Neuron (in vitro differentiated cells): ENCODE data around the gene SH3BP5L.
A peak's percentile ranks its signal among the peaks of the same experiment; 100 is the strongest.

Experiments
- H2AFZ ChIP-seq: one replicate; pipeline ENCODE4 v1.6.1; 2013; ENCODE audit warnings: low read depth, mild to moderate bottlenecking, inconsistent platforms, low read length, moderate library complexity
- H3K27me3 ChIP-seq: one replicate; pipeline ENCODE4 v1.6.1; 2013; ENCODE audit warnings: low read length; ENCODE audit not compliant: insufficient read depth
- H3K36me3 ChIP-seq: one replicate; pipeline ENCODE4 v1.6.1; 2013; ENCODE audit warnings: low read length; ENCODE audit not compliant: insufficient read depth
- H3K4me1 ChIP-seq: one replicate; pipeline ENCODE4 v1.6.1; 2013; ENCODE audit warnings: low read length; ENCODE audit not compliant: insufficient read depth
- H3K4me3 ChIP-seq: 2 replicates; pipeline ENCODE4 v1.5.1; 2013; ENCODE audit warnings: mild to moderate bottlenecking, low read length, moderate library complexity
- H3K9me3 ChIP-seq: one replicate; pipeline ENCODE4 v1.6.1; 2013; ENCODE audit warnings: low read length

Gene SH3BP5L

DNA sequence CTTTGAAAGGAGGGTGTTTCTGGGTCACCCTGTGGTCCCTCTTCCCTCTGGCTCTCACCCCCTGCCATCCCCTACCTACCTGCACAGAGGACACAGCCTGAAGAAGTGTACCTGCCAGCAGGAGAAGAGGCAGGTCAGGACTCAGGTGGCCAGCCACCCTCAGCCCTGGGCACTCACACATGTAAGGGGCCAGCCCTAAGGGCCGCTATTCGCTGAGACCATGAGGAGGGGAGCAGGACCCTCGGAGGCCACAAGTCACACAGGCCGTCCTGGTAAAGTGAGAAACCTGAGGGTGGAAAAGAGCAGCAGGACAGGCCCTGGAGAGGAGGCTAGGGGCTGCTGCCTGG lies 32.0 kb upstream of the SH3BP5L start:
- peaks cover 17% of the 10 kb centered on the region for H3K4me1 ChIP-seq
- no peaks in the 10 kb centered on the region for H3K9me3 ChIP-seq
- H3K27me3 ChIP-seq = peaks cover 10% of the 10 kb centered on the region
- no peak overlapping the region for H2AFZ ChIP-seq
- H3K36me3 ChIP-seq = peaks cover 26% of the 10 kb centered on the region
- peak overlapping the region; percentile 81 for H3K4me3 ChIP-seq

- H3K4me3 ChIP-seq = no peak overlapping the region
- peaks cover 26% of the 10 kb centered on the region for H3K36me3 ChIP-seq
- H3K4me1 ChIP-seq = peaks cover 16% of the 10 kb centered on the region
Observed at GRCh38 chr1:248857201-248857600, 31.5 kb upstream of the SH3BP5L start.

GRCh38 chr1:248856176-248856575 lies 30.5 kb upstream of the SH3BP5L start:
- Histone ChIP-seq H3K9me3 (no peaks in the 10 kb centered on the region), H3K36me3 (peaks cover 29% of the 10 kb centered on the region), H2AFZ (no peak overlapping the region), H3K4me3 (no peak overlapping the region), H3K27me3 (no peaks in the 10 kb centered on the region), H3K4me1 (peaks cover 16% of the 10 kb centered on the region)

More at GRCh38 chr1:248857201-248857600, 31.5 kb upstream of the SH3BP5L start:
- H2AFZ ChIP-seq = no peak overlapping the region
- H3K9me3 ChIP-seq = no peaks in the 10 kb centered on the region
- peaks cover 5% of the 10 kb centered on the region for H3K27me3 ChIP-seq

DNA sequence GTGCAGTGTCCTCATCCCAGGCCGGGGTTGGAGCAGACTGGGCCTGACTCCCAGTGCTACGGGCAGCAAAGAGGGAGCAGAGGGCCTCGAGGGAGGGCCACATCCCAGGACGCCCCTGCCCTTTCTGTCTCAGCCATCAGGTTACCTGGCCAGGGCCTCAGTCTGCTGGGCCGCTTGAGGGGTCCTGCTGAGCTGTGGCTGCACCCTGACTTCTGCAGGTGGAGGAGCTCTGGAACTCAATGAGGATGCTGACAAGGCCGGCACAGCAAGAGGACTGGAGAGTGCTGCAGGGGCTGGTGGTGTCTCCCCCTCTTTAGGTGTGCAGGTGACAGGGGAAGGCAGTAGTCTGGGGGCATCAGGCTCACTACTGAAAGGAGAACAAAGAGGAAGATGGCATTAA lies 29.9 kb upstream of the SH3BP5L start:
- H3K36me3 ChIP-seq = peaks cover 32% of the 10 kb centered on the region
- H3K9me3 ChIP-seq = no peaks in the 10 kb centered on the region
- H3K4me3 ChIP-seq = no peak overlapping the region

DNA sequence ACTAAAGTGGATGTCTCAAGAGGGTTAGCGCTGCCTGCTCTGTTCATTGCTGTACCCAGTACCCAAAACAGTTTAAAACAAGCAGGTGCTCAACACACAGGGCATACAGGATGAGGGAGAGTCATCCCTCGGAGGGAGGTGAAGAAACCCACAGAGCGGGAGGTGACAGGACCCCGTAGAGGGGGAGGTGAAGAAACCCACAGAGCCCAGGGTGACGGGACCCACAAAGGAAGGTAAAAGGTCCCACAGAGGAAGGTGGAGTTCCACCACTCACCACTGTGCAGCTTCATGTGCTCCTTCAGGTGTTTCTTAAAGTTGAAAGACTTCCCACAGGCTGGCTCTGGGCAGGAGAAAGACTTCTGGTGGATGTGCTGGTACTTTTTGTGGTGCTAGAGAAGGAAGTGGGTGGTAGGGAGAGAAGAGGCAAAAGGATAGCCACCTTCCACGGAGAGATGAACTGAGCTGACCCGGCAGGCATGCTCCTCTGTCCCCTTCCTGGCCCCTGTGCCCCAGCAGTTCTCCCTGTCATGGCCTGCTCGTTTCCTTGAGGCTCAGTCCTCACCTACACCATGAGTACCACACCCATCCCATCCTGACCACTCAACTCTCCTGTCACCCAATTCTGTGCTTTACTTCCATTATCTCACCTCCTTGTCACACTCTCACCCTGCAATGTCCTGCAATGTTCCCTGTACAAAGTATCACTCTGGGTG lies 28.1 kb upstream of the SH3BP5L start:
- H3K27me3 ChIP-seq = no peaks in the 10 kb centered on the region
- no peaks in the 10 kb centered on the region for H3K9me3 ChIP-seq
- no peak overlapping the region for H2AFZ ChIP-seq
- peaks cover 48% of the 10 kb centered on the region for H3K36me3 ChIP-seq
- peaks cover 10% of the 10 kb centered on the region for H3K4me1 ChIP-seq
- H3K4me3 ChIP-seq = no peak overlapping the region

More for the DNA sequence above, 29.9 kb upstream of the SH3BP5L start:
- no peak overlapping the region for H2AFZ ChIP-seq
- H3K27me3 ChIP-seq = no peaks in the 10 kb centered on the region
- peaks cover 16% of the 10 kb centered on the region for H3K4me1 ChIP-seq

GRCh38 chr1:248852481-248853405 lies 27.0 kb upstream of the SH3BP5L start:
- Histone ChIP-seq H3K36me3 (peaks cover 59% of the 10 kb centered on the region), H3K4me3 (no peak overlapping the region), H3K27me3 (no peaks in the 10 kb centered on the region), H3K9me3 (no peaks in the 10 kb centered on the region), H3K4me1 (peaks cover 2% of the 10 kb centered on the region), H2AFZ (no peak overlapping the region)

- peaks cover 72% of the 10 kb centered on the region for H3K36me3 ChIP-seq
Observed at GRCh38 chr1:248851390-248851789, 25.7 kb upstream of the SH3BP5L start.

DNA sequence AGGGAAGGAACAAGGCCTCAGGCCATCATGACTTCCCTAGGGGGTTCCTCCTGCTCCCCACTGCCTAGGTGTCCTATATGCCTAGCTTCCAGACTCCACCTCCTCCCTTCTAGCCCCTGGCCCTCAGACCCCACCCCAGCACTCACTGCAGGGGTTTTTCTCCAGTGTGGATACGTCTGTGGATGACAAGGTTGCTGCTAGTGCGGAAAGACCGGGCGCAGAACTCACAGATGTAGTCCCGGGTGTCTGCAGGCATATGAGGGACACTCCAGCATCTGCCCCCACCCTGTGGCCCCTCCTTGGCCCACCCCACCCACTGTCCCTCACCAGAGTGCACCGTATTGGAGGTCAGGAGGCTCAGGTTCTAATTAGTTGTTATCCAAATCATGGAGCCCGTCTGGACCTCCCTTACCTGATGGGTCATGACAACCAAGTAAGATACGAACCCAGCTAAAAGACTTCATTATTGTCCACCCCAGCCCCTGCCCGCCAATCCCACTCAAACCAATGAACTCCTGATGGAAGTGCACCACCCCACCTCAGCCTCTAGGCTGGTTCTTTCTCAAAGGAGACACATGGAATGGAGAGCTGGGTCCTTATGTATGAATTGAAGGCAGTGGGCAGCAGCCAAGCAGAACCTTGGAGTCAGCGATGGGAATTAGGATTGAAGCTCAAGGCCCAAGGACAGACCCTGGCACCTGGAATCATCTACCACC lies 25.0 kb upstream of the SH3BP5L start:
- H3K36me3 ChIP-seq = peaks cover 79% of the 10 kb centered on the region
- H2AFZ ChIP-seq = no peak overlapping the region
- H3K4me3 ChIP-seq = no peak overlapping the region
- H3K9me3 ChIP-seq = no peaks in the 10 kb centered on the region
- no peaks in the 10 kb centered on the region for H3K4me1 ChIP-seq
- no peaks in the 10 kb centered on the region for H3K27me3 ChIP-seq

More at GRCh38 chr1:248851390-248851789, 25.7 kb upstream of the SH3BP5L start:
- Histone ChIP-seq H3K4me1 (no peaks in the 10 kb centered on the region), H2AFZ (no peak overlapping the region), H3K4me3 (no peak overlapping the region), H3K27me3 (no peaks in the 10 kb centered on the region), H3K9me3 (no peaks in the 10 kb centered on the region)

DNA sequence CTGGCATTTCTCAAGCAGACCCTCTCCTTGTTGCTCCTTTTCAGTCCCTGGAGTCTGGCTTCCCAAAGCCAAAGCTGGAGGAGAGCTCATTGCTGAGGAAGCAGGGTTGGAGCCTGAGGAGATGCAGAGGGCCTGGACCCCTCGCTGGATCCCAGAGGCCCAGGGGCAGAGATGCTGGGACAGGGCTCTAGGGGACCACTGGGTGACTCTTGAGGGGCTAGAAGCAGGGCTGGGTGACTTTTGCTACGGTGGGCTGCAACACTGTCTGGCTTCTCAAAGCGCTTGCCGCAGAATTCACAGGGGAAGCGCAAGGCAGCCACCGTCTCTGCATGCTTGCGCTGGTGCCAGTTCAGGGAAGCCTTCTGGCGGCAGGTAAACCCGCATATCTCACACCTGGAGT lies 24.4 kb upstream of the SH3BP5L start:
- Histone ChIP-seq H3K9me3 (no peaks in the 10 kb centered on the region), H3K4me3 (no peak overlapping the region), H3K36me3 (peaks cover 79% of the 10 kb centered on the region), H3K27me3 (no peaks in the 10 kb centered on the region), H2AFZ (no peak overlapping the region), H3K4me1 (no peaks in the 10 kb centered on the region)

- peaks cover 78% of the 10 kb centered on the region for H3K36me3 ChIP-seq
- H3K27me3 ChIP-seq = no peaks in the 10 kb centered on the region
Observed at GRCh38 chr1:248849637-248850036, 23.9 kb upstream of the SH3BP5L start.

DNA sequence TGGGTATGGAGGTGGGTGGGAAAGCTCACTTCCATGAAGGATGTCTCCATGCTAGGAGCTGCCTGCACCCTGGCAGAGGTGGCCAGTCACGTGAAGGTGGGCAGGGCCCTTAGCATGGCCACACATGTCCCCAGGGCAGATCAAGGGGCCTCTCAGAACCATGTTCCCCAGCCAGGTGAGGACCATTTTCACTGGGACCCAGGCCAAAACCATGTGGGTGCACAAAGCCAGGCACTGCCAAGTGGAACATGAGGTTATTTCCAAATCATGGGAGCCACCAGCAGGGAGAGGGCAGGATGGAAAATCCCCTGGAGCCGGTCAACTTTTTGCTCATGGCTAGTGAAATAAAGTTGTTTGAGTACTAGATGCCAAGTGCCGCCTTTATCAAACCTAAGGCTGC lies 23.4 kb upstream of the SH3BP5L start:
- Histone ChIP-seq H3K27me3 (no peaks in the 10 kb centered on the region), H2AFZ (no peak overlapping the region), H3K36me3 (peaks cover 79% of the 10 kb centered on the region), H3K4me3 (no peak overlapping the region), H3K4me1 (no peaks in the 10 kb centered on the region), H3K9me3 (no peaks in the 10 kb centered on the region)

More at GRCh38 chr1:248849637-248850036, 23.9 kb upstream of the SH3BP5L start:
- no peak overlapping the region for H2AFZ ChIP-seq
- H3K4me3 ChIP-seq = no peak overlapping the region
- H3K4me1 ChIP-seq = no peaks in the 10 kb centered on the region
- no peaks in the 10 kb centered on the region for H3K9me3 ChIP-seq

GRCh38 chr1:248848602-248849001 lies 22.9 kb upstream of the SH3BP5L start:
- Histone ChIP-seq H3K36me3 (peaks cover 74% of the 10 kb centered on the region), H3K4me3 (no peak overlapping the region), H3K4me1 (no peaks in the 10 kb centered on the region), H3K27me3 (no peaks in the 10 kb centered on the region), H3K9me3 (no peaks in the 10 kb centered on the region), H2AFZ (no peak overlapping the region)
